ENCODE measurements around the gene MAGEL2.
"Not testable (repeated sequence)": the region's sequence is repeated elsewhere in the genome, so short reads cannot be mapped to it uniquely, and the experiment has no call there.

Gene MAGEL2

GRCh38 chr15:23616536-23616935 is 31.1 kb downstream of the MAGEL2 start:
- H3K4me3 ChIP-seq (ENCODE audit: low read depth, low read length), result no peak overlapping the region
- no peak for TF ChIP-seq CTCF (IDR thresholded peaks at IDR 0.05; ENCODE audit: low read depth, low read length)

DNA sequence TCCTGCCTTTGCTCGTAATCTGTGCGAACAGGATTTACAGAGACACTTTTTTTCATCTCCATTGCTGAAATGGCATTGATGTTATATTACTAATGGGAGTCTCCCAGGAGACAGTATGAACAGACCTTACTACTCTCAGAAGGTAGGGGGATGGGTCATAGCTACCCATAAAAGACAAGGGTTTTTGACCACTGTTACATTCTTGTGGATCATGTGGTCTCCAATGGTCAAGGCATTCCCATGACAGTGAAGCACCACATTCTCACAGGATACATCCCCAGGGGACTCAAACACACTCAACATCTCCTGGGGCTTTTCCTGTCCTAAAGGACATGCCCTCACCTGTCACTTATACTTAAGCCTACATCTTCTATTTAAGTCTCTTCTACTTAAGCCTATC is 41.4 kb downstream of the MAGEL2 start:
- no peak for TF ChIP-seq CTCF (IDR thresholded peaks at IDR 0.05; ENCODE audit: low read depth, low read length)
- H3K4me3 ChIP-seq (ENCODE audit: low read depth, low read length), result no peak overlapping the region

- H3K4me3 ChIP-seq (ENCODE audit: low read depth, low read length), result no peak overlapping the region
- TF ChIP-seq CTCF (IDR thresholded peaks at IDR 0.05; ENCODE audit: low read depth, low read length), result no peak
Observed at GRCh38 chr15:23602124-23602523, 45.5 kb downstream of the MAGEL2 start.

GRCh38 chr15:23599053-23599452 is 48.6 kb downstream of the MAGEL2 start:
- H3K4me3 ChIP-seq (ENCODE audit: low read depth, low read length), result no peak overlapping the region
- no peak for TF ChIP-seq CTCF (IDR thresholded peaks at IDR 0.05; ENCODE audit: low read depth, low read length)

- H3K4me3 ChIP-seq (ENCODE audit: low read depth, low read length), result not testable (repeated sequence)
Observed at GRCh38 chr15:23597278-23597677, 50.4 kb downstream of the MAGEL2 start.

- no peak for TF ChIP-seq CTCF (IDR thresholded peaks at IDR 0.05; ENCODE audit: low read depth, low read length)
- H3K4me3 ChIP-seq (ENCODE audit: low read depth, low read length), result no peak overlapping the region
Observed at GRCh38 chr15:23596736-23597135, 50.9 kb downstream of the MAGEL2 start.

DNA sequence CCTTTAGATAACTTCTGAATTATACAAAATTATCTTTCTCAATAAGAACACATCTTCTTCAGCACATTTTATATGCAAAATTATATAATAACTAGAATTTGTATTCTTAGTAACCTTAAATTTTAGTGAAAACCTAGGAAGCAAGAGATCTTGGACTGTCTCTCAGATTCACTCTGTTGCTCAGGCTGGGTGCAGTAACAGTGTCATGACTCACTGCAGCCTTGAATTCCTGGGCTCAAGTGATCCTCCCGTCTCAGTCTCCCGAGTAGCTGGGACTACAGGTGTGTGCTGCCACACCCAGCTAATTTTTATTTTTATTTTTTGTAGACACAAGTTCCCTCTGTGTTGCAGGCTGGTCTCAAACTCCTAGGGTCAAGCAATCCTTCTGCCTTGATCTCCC is 52.3 kb downstream of the MAGEL2 start:
- TF ChIP-seq CTCF (IDR thresholded peaks at IDR 0.05; ENCODE audit: low read depth, low read length), result no peak
- H3K4me3 ChIP-seq (ENCODE audit: low read depth, low read length), result no peak overlapping the region

GRCh38 chr15:23594252-23594770 is 53.4 kb downstream of the MAGEL2 start:
- TF ChIP-seq CTCF (IDR thresholded peaks at IDR 0.05; ENCODE audit: low read depth, low read length), result no peak
- no peak overlapping the region for H3K4me3 ChIP-seq (ENCODE audit: low read depth, low read length)

All from WI38 (cell line).